GM21423 (cell line): Measurements from ENCODE around the gene CYP2D6.
"Not testable (repeated sequence)": the region's sequence is repeated elsewhere in the genome, so short reads cannot be mapped to it uniquely, and the experiment has no call there.

Source experiments
- ATAC-seq: cut with Tn5 transposase; IDR thresholded peaks from one replicate; pipeline ENCODE4 v1.9.1; 2021; ENCODE audit warnings: mild to moderate bottlenecking, moderate library complexity; ENCODE audit not compliant: unreplicated experiment

The CYP2D6 gene

DNA sequence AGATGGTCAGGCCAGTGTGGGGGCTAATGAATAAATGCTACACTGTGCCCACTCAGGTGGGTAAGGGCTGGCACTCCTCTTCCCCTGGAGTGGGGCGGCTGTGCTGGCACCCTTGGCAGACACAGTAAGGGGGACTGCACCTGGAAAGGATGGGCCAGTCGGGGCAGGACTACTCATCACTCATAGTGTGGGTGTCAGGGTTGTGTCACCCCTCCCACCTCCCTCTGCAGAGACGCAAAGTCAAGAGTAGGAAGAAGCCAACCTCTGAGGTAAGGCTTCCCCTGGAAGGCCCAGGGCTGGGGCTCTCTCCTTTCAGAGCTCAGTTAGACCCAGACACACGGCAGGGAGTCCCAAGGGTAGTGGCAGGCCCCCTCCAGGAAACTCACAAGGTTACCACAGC lies 5.1 kb upstream of the CYP2D6 start:
- ATAC-seq: not testable (repeated sequence)

DNA sequence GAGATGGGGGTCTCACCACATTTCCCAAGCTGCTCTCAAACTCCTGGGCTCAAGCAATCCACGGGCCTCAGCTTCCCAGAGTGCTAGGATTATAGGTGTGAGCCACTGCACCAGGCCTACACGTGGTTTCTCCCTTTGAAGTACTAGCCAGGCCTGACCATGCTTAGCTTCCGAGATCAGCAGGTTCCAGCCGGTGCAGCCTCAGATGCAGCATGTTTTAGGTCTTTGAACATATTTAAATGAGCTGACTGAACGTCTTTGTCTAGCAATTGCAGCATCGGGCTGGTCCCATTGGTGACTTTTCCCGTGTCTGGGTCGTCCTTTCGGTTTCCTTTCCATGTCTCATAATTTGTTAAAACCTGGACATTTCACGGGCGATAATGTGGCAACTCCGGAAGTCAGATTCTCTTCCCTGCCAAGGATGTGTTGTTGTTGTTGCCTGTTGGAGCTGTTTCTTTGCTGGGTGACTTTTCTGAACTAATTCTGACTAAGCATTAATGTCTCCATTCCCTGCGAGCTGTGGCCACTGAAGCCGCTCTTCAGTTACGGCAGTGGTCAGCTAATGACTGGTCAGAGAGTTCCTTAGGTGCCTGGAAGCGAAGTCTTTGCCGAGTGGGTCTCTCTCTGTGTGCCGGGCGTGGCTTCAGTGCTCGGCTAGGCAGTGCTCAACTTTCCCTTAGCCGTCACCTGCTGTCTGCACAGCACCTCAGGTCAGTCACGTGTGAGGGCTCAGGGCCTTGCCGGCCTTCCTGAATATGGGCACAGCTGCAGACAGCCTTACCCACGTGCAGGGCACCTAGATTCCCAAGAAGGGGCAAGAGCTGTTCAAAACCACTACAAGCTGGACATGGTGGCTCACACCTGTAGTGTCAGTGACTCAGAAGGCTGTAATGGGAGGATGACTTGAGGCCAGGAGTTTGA lies 3.8 kb upstream of the CYP2D6 start:
- no peak for ATAC-seq

DNA sequence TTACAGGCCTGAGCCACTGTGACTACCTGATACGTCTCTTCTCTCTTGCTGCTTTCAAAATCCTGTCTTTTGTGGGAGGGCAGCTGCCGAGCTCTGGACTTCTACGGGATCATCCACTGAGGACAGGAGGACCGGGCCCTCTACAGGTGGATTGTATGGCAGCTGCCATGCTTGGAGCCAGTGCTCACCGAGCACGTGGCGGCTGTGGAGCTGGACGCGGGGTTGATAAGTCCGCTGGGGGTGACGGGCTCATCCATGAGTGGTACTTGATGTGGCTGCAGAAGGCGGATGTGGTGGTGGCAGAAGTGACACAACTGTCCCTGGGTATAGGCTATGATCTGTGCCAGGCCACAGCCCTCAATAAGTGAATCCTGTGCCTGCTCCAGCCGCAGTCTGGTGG lies 1.8 kb upstream of the CYP2D6 start:
- no peak for ATAC-seq

DNA sequence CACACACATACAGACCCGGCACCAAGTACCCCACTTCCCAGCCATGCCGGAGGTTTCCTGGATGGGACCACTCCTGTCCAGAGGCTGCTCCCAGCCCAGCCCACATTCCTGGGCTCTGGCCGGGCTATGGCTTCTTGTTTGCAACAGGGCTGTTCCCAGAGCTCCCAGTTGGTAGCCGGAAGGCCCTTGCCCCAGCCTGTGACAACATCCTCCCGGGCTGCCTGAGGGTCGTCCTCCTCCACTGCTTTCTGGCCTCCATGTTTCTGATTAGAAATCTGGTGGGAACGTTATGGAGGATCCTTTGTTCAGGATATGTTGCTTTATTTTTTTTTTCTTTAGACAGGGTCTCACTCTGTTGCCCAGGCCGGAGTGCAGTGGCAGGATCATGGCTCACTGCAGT lies 952 bp upstream of the CYP2D6 start:
- no peak for ATAC-seq

DNA sequence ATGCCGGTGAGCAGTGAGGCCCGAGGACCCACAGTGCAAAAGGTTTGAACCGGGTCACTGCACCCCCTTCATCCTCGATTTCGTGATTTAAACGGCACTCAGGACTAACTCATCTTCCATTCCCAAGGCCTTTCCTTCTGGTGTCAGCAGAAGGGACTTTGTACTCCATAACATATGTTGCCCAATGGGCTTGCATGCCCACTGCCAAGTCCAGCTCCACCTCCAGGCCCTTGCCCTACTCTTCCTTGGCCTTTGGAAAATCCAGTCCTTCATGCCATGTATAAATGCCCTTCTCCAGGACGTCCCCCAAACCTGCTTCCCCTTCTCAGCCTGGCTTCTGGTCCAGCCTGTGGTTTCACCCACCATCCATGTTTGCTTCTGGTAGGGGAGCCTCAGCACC lies 428 bp downstream of the CYP2D6 start:
- ATAC-seq: not testable (repeated sequence)

DNA sequence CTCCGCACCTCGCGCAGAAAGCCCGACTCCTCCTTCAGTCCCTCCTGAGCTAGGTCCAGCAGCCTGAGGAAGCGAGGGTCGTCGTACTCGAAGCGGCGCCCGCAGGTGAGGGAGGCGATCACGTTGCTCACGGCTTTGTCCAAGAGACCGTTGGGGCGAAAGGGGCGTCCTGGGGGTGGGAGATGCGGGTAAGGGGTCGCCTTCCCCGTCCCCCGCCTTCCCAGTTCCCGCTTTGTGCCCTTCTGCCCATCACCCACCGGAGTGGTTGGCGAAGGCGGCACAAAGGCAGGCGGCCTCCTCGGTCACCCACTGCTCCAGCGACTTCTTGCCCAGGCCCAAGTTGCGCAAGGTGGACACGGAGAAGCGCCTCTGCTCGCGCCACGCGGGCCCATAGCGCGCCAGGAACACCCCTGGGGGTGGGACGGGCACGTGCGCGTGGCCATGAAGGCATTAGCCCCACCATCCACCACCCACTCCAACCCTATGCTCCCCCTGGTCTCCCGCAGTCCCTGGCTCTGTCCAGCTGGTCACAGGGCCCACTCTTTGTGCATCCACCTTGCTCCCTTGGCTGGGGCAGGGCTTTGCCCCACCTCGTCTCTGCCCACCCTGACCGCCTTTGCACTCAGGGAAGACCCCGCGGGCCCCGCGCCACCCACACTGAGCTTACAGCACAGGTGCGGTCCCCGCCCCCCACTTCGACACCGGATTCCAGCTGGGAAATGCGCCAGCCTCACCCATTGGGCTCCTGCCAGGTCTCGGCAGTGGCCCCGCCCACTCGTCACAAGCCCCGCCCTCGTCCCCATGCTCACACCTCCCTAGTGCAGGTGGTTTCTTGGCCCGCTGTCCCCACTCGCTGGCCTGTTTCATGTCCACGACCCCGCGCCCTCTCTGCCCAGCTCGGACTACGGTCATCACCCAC lies 1.6 kb downstream of the CYP2D6 start:
- ATAC-seq: not testable (repeated sequence)

DNA sequence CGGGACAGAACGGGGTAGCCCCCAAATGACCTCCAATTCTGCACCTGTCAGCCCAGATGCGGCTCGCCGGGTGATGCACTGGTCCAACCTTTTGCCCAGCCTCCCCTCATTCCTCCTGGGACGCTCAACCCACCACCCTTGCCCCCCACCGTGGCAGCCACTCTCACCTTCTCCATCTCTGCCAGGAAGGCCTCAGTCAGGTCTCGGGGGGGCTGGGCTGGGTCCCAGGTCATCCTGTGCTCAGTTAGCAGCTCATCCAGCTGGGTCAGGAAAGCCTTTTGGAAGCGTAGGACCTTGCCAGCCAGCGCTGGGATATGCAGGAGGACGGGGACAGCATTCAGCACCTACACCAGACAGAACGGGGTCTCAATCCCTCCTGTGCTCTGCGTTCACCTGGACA lies 2.6 kb downstream of the CYP2D6 start:
- ATAC-seq: not testable (repeated sequence)

DNA sequence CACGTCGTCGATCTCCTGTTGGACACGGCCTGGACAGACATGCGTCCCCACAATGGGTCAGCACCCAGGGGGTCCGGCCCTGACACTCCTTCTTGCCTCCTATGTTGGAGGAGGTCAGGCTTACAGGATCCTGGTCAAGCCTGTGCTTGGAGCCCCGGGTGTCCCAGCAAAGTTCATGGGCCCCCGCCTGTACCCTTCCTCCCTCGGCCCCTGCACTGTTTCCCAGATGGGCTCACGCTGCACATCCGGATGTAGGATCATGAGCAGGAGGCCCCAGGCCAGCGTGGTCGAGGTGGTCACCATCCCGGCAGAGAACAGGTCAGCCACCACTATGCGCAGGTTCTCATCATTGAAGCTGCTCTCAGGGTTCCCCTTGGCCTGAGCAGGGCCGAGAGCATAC lies 3.0 kb downstream of the CYP2D6 start:
- ATAC-seq: no peak

DNA sequence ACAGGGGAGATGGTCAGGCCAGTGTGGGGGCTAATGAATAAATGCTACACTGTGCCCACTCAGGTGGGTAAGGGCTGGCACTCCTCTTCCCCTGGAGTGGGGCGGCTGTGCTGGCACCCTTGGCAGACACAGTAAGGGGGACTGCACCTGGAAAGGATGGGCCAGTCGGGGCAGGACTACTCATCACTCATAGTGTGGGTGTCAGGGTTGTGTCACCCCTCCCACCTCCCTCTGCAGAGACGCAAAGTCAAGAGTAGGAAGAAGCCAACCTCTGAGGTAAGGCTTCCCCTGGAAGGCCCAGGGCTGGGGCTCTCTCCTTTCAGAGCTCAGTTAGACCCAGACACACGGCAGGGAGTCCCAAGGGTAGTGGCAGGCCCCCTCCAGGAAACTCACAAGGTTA lies 7.1 kb downstream of the CYP2D6 start:
- not testable (repeated sequence) for ATAC-seq

DNA sequence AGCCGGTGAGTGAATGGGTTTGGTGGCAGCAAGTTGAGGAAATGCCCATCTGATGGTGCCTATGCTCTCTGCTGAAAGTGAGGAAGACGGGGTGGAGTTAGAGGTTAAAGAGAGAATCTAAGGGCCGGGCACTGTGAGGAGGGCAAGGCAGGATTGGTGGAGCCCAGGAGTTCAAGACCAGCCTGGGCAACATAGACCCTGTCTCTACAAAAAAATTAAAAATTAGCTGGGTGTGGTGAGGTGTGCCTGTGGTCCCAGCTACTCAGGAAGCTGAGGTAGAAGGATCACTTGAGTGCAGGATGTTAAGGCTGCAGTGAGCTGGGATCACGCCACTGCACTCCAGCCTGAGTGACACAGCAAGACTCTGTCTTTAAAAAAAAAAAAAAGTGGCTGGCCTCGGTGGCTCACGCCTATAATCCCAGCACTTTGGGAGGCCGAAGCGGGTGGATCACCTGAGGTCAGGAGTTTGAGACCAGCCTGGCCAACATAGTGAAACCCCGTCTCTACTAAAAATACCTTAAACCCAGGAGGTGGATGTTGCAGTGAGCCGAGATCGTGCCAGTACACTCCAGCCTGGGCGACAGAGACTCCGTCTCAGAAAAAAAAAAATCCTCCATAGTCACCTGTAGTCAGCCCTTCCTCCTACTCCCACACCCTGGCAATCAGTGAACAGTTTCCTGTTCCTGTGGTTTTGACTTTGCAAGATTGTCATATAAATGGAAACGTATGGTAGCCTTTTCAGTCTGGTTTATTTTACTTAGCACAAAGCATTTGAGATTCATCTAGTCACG lies 10.2 kb downstream of the CYP2D6 start:
- ATAC-seq: not testable (repeated sequence)

DNA sequence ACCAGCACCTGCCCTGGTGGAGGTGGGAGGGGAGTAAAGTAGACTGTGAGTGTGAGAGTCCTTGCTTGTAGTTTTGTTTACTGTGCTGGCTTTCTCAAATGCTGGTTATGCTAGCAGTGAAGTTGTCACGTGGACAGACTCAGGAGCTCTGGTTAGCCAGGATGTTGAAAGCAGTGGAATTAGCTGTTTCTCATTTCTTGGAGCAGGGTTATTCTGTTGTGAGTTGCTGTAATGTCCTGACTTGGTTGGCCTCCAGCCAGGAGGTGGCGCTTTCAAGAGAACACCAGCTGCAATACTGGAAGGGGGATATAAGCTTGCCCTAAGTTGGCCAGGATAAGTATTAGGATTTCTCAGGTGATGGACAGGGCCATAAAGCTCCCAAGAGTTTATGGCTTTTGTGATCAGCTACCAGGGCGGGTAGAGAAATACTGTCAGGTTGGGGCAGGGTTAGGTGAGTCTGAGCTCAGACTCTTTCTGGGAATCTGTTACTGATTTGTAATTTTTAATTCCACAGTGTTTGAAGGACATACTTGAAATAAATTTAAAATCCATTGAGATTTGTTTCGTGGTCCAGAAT lies 13.7 kb downstream of the CYP2D6 start:
- no peak for ATAC-seq

DNA sequence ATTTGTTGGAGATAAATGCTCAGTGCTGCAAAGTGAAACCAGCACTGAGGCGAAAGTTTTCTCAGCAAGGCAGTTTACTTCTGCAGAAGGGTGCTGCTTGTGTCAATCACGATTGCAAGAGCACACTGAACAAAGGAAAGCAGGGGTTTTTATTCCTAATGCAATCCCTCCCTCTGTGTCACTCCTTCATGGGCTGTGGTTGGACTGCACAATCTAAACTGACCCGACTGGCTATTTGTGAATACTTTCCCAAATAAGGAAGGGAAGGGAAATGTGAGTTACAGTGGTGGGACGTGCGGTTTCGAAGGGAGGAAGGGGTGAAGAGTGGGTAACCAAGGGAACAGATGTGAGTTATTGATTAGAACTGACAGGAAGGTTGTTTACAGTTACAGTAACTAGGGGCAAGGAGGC lies 15.2 kb downstream of the CYP2D6 start:
- ATAC-seq: not testable (repeated sequence)

DNA sequence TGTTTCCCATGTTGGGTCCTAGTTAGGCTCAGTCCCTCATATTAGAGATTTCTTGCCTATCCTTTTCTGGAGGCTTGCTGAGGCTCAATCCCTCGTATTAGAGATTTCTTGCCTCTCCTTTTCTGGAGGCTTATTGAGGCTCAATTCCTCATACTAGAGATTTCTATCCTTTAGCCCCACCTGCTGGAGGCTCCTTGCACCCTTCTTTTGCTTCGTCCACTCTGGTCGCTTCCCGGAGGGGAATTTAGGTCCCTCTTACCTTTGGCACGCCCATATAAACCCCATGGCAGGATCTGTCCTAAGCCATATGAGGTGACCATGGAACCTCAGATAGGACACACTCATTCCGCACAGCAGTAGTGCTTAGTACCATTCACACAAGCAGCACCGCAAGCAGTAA lies 15.9 kb downstream of the CYP2D6 start:
- ATAC-seq: no peak

DNA sequence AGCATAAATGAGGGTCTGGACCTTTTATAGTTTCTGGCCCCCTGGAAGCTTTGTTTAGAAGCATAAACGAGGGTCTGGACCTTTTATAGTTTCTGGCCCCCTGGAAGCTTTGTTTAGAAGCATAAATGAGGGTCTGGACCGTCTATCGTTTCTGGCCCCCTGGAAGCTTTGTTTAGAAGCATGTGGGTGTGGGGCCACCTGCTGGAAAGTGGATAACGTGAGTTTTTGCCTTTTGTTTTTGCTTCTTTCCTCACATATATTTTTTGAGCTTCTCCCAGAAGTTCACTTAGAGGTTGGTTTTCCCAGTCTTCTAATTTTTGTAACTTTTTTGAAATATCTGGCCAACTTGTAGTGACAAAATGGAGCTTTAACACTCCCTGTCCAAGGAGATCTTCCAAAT lies 17.8 kb downstream of the CYP2D6 start:
- ATAC-seq: not testable (repeated sequence)

DNA sequence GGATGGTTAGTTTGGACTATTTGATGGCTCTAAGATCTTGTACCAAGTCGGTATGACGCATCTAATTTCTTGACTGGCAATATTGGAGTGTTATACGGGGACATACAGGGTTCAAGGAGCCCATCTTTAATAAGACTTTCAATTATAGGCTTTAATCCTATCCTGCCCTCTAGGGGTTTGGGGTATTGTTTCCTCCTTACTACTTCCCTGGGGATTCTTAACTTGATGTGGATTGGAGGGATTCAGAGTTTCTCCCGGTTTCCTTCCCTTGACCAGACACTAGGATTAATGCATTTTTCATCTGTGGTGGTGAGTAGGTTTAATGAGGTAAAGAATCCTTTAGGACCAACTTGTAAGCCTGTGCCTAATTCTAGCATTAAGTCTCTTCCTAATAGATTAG lies 18.8 kb downstream of the CYP2D6 start:
- no peak for ATAC-seq

DNA sequence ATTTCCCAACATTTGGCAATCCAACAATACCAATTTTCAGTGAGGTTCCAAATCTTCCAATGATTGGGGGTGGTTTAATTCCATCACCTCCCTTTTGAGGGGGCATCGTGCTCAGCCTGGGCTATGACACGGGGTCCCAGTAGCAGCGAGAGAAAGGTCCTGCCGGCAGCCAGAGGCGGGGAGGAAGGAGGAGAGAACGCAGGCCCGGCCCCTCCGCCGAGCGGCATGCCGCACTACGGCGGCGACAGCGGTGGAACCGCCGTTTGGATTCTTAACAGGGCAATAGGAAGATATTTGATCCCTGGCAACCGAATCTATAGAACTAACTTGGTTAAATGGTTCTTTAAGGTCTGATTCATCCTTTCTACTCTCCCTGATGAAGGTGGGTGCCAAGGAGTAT lies 21.8 kb downstream of the CYP2D6 start:
- ATAC-seq: no peak

DNA sequence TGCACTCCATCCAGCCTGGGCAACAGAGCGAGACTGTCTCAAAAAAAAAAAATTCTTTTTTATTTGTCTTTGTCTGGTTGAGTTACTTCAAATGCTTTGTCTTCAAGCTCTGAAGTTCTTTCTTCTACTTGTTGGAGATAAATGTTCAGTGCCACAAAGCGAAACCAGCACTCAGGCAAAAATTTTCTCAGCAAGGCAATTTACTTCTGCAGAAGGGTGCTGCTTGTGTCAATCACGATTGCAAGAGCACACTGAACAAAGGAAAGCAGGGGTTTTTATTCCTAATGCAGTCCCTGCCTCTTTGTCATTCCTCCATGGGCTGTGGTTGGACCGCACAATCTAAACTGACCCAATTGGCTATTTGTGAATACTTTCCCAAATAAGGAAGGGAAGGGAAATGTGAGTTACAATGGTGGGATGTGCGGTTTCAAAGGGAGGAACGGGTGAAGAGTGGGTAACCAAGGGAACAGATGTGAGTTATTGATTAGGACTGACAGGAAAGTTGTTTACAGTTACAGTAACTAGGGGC lies 26.2 kb downstream of the CYP2D6 start:
- ATAC-seq: not testable (repeated sequence)

DNA sequence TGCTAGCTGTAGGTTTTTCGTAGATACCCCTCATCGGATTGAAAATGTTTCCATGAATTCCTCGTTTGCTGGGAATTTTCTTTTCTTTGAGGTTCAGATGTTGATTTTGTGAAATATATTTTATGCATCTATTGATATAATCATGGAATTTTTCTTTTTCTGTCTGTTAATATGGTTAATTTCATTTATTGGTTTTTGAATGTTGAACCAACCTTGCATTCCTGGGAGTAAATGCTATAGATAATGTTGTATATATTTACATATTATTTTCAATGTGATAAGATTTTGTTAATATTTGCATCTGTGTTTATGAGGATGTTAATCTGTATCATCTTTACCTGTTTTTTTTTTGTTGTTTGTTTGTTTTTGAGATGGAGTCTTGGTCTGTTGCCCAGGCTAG lies 29.4 kb downstream of the CYP2D6 start:
- no peak for ATAC-seq

DNA sequence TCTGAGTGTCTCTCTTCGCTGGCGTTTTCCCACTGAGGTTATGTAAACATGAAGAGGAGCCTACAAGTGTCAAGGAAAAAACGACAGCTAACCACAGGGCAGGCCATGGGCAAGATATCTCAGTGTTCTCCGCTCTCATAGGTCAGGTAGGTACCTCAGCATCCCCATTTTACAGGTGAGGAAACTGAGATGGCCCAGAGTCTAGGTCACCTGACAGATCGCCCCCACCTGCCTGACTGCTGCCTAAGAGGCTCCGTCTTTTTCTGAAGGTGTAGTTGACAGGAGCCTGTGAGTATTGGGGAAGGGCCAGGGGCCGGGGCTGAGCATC lies 39.2 kb downstream of the CYP2D6 start:
- ATAC-seq: no peak
